Pancreas (tissue), 10 donors: ENCODE results near the gene DOCK7. TPM values are rescaled to one million over a fixed set of nuclear protein-coding genes. Genes with fewer than 3 reads are reported as not detected.

Experiments used
- ATAC-seq, 4 donors: fragments of 200-7000 bp; cut with Tn5 transposase; one replicate each; pipeline versions ENCODE4 v1.8.0 to v1.9.1; 2020; ENCODE audit warnings: mild to moderate bottlenecking in 4 of 4, moderate library complexity in 4 of 4
- DNase-seq, 6 donors: peaks; one replicate each; pipeline ENCODE4 v3.0.0-alpha.2; 2020
- FAIRE-seq: peaks from 2 replicates; lab custom pipeline; 2012; peaks lifted over from hg19 to GRCh38; lab: Jason Lieb, UNC
- H3K27ac ChIP-seq, 4 donors: fragments of 200-600 bp; sonication (generic); 1 replicate in 3 of 4; 2 replicates in 1 of 4; pipeline versions ENCODE4 v1.5.0 to v1.8.0; 2020
- H3K27me3 ChIP-seq, 4 donors: fragments of 200-600 bp; one replicate each; pipeline ENCODE4 v1.8.0; 2021
- H3K36me3 ChIP-seq, 3 donors: fragments of 200-600 bp; sonication (generic) in 1 of 3; one replicate each; pipeline versions ENCODE4 v1.5.0 to v1.8.0; 2020 to 2021
- H3K4me1 ChIP-seq, 3 donors: fragments of 200-600 bp; one replicate each; pipeline ENCODE4 v1.8.0; 2021
- H3K4me3 ChIP-seq, 4 donors: fragments of 200-600 bp; sonication (generic) in 2 of 4; one replicate each; pipeline versions ENCODE4 v1.5.0 to v1.8.0; 2020 to 2021
- H3K9me3 ChIP-seq, 4 donors: fragments of 200-600 bp; one replicate each; pipeline ENCODE4 v1.8.0; 2021
- CTCF ChIP-seq, 4 donors: fragments of 200-600 bp; sonication (generic) in 3 of 4; IDR thresholded peaks; one replicate each; pipeline versions ENCODE4 v1.5.0 to v1.8.0; 2021; ENCODE audit warnings: antibody characterized with exemption in 4 of 4
- WGBS, 2 donors: extraction: QIAGEN DNeasy Blood & Tissue Kit; methylation state at CpG; one replicate each; pipeline ENCODE4 v1.1.7; 2013; 5-methylcytosine and 5-hydroxymethylcytosine counted together
- intact Hi-C, 3 donors: fragments of 100-400 bp; cut with DNase I; formaldehyde crosslinking; loops; one replicate each; pipeline versions ENCODE4 v1.11.1 to v1.14.2; 2022
- polyA plus RNA-seq, 2 donors: library from polyadenylated mRNA; stranded (reverse); fragments of 200-250 nt; gene quantifications; one replicate each; pipeline ENCODE4 v1.2.3, GENCODE V29; 2013
- total RNA-seq, 6 donors: library from RNA; stranded (reverse); fragmentation: NEBNext Ultra II Directional in 4 of 6; extraction: Animal tissue kit (Norgen Biotek cat#: 25700) in 4 of 6; gene quantifications; one replicate each; pipeline versions ENCODE4 v1.2.1 to v1.2.4, GENCODE V29; 2021 to 2023
- donor health status: healthy with polysubstance abuse.
- donor health status: DM: no; HTN: no; CAD: no; lungs with moderate emphysema.
- donor health status: DM: no; HTN: no; CAD: no.
- donor health status: control.
- donor health status: control.
- donor health status: Bipolar disorder and iron deficiency.
- donor health status: DM: yes; HTN: yes; CAD: no.
- donor health status: DM: no; HTN: no; CAD: no.
- donor health status: DM: no; HTN: no; CAD: no.
- donor health status: DM: yes; HTN: yes; CAD: no.

DOCK7 gene
- total and polyA plus RNA-seq, 8 donors, result 4.4 to 22.5 (median 12.8) TPM

- H3K4me3 ChIP-seq, result no peak overlapping the region
- H3K36me3 ChIP-seq, result peaks cover 4 to 45% (median 7%) of the 10 kb centered on the region in 3 donors
- no peak for DNase-seq
- no peaks in the 10 kb centered on the region for H3K27me3 ChIP-seq
- 92 to 98% methylated on average over 1 of the region's 1 CpG for WGBS, 2 donors
- no peak for FAIRE-seq
- ATAC-seq, result no peak
- intact Hi-C loops, result no loop called here
- no peak overlapping the region for H3K27ac ChIP-seq
- H3K4me1 ChIP-seq, result no peaks in the 10 kb centered on the region
- no peaks in the 10 kb centered on the region for H3K9me3 ChIP-seq
- TF ChIP-seq CTCF (IDR thresholded peaks at IDR 0.05), result no peak
Observed at GRCh38 chr1:62452951-62453350, 235.2 kb downstream of the DOCK7 start.

- intact Hi-C loops, result no loop called here
- ATAC-seq (no peak), DNase-seq (no peak), FAIRE-seq (no peak)
- WGBS, 2 donors, result 73 to 77% methylated on average over 2 of the region's 2 CpGs
- Histone ChIP-seq H3K4me1 (no peaks in the 10 kb centered on the region), H3K27ac (no peak overlapping the region), H3K27me3 (no peaks in the 10 kb centered on the region), H3K9me3 (no peaks in the 10 kb centered on the region), H3K4me3 (no peak overlapping the region), H3K36me3 (peaks cover 7 to 60% (median 7%) of the 10 kb centered on the region in 3 donors)
- TF ChIP-seq CTCF (IDR thresholded peaks at IDR 0.05), result no peak
Observed at GRCh38 chr1:62450301-62450700, 237.9 kb downstream of the DOCK7 start.

- H3K4me3 ChIP-seq, result no peak overlapping the region
- no peak for TF ChIP-seq CTCF (IDR thresholded peaks at IDR 0.05)
- FAIRE-seq, result no peak
- H3K36me3 ChIP-seq, result peaks cover 0 to 74% (median 7%) of the 10 kb centered on the region in 3 donors
- intact Hi-C loops, result no loop called here
- no peak overlapping the region for H3K27ac ChIP-seq
- no peak for DNase-seq
- no peaks in the 10 kb centered on the region for H3K27me3 ChIP-seq
- no peak for ATAC-seq
- no peaks in the 10 kb centered on the region for H3K9me3 ChIP-seq
- WGBS, 2 donors, result 88 to 90% methylated on average over 3 of the region's 3 CpGs
- no peaks in the 10 kb centered on the region for H3K4me1 ChIP-seq
Observed at GRCh38 chr1:62448221-62448933, 239.8 kb downstream of the DOCK7 start.

- 95% methylated on average over 1 of the region's 1 CpG for WGBS, 2 donors
- H3K9me3 ChIP-seq, result no peaks in the 10 kb centered on the region
- ATAC-seq, result no peak
- intact Hi-C loops, result no loop called here
- TF ChIP-seq CTCF (IDR thresholded peaks at IDR 0.05), result no peak
- H3K4me1 ChIP-seq, result peaks cover 0 to 12% (median 9%) of the 10 kb centered on the region in 3 donors
- no peak overlapping the region for H3K27ac ChIP-seq
- no peak for DNase-seq
- no peaks in the 10 kb centered on the region for H3K27me3 ChIP-seq
- no peak for FAIRE-seq
- no peak overlapping the region for H3K4me3 ChIP-seq
- H3K36me3 ChIP-seq, result peaks cover 0 to 48% (median 10%) of the 10 kb centered on the region in 3 donors
Observed at GRCh38 chr1:62444701-62445100, 243.5 kb downstream of the DOCK7 start.
